GM12873 (cell line): ENCODE results near the gene YAP1.

Experiments used
- TF ChIP-seq, protein P1 (sequence below): IDR thresholded peaks from 2 replicates; pipeline ENCODE4 v1.5.1; 2012; ENCODE audit warnings: low read depth, mild to moderate bottlenecking, moderate library complexity, low read length, control low read depth; ENCODE audit not compliant: insufficient read depth; ENCODE audit errors: missing control alignments

Gene YAP1

DNA sequence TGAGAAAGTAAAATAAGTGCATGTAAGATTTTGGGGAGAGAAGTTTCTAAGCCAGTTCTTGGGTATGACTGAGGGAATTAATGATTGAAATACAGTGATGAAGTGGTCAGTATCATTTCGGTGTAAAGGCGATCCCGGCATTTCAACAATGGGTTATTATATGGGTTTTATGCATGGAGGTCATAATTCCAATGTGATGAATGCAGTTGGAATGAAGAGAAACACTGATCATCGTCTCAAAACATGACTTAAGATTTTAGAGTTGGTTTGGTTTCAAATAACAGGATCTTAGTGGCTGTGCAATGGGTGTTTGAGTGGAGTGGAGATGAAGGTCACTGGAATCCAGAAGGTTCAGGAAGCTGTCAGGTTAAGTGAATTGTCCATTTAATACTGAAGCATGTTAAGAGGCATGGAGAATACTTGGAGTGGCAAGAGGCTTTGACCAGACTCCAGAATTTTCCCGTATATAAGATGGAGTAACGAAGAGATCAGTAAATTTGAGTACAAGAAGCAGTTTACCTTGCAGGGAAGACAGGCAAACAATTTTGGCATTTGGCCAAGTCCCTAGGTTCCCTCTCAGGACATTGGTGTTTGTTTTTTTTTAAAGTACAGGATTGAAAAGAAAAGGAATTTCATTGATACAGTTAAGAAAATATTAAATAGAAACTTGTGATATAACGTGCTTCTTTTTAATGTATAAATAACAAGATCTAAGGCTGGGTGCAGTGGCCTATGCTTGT, 110.7 kb downstream of the YAP1 start:
- TF ChIP-seq, protein P1, sequence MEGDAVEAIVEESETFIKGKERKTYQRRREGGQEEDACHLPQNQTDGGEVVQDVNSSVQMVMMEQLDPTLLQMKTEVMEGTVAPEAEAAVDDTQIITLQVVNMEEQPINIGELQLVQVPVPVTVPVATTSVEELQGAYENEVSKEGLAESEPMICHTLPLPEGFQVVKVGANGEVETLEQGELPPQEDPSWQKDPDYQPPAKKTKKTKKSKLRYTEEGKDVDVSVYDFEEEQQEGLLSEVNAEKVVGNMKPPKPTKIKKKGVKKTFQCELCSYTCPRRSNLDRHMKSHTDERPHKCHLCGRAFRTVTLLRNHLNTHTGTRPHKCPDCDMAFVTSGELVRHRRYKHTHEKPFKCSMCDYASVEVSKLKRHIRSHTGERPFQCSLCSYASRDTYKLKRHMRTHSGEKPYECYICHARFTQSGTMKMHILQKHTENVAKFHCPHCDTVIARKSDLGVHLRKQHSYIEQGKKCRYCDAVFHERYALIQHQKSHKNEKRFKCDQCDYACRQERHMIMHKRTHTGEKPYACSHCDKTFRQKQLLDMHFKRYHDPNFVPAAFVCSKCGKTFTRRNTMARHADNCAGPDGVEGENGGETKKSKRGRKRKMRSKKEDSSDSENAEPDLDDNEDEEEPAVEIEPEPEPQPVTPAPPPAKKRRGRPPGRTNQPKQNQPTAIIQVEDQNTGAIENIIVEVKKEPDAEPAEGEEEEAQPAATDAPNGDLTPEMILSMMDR, result no peak

DNA sequence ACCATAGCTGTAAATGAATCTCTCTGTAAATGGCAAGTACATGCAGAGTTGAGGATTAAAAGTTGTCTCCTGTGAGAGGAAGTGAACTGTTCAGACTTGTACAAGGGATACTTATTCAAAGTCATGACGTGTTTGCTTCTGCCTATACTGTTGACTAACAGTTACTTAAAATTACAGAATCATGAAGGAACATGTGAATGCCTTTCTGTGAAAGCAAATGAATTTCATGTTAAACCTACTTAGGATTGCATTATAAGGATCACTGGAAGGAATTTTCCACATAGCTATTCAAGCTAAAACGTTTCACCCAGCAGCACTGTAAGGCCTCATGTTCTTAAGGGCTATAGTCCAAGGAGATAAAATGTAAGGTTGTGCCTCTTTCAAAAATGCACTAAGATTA, 113.6 kb downstream of the YAP1 start:
- TF ChIP-seq, protein P1, result no peak

DNA sequence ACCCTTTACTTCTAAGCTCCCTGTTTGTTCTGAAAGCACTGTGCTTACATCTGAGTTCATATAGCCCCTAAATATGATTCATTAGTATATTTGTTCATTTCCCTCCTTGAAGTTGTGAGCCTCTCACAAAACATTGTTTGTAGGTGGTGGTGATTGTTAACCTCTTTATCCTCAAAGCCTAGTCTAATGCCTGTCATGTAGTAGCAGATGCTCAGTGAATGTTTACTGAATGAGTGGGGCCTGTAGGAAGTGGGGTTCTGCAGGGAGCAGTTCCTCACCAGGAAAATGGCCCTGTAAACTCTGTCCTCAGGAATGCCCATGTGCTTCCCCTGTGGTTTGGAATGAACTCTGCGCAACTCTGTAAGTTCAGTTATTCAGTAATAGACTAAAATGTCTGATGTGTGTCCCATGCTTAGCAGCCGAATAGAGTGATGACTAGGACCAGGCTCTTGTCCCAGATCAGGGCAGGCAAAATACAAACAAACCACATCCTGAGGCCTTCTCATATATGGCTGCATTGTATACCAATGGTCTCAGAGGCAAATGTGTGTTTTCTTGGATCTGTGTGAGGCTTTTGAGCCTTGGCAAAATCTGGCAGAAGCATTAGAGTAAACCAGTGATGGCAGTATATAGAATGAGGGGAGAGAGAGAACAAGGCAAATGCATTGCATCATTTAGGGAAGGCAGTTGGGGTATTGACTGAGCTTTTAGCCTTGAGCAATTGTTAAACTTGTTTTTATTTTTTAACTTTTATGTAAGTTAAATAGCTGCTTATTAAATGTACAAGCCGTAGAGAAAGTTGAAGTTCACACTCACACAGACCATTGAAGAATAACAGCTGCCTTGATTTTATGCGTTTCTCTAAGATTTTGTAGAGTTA, 115.7 kb downstream of the YAP1 start:
- TF ChIP-seq, protein P1, result no peak

DNA sequence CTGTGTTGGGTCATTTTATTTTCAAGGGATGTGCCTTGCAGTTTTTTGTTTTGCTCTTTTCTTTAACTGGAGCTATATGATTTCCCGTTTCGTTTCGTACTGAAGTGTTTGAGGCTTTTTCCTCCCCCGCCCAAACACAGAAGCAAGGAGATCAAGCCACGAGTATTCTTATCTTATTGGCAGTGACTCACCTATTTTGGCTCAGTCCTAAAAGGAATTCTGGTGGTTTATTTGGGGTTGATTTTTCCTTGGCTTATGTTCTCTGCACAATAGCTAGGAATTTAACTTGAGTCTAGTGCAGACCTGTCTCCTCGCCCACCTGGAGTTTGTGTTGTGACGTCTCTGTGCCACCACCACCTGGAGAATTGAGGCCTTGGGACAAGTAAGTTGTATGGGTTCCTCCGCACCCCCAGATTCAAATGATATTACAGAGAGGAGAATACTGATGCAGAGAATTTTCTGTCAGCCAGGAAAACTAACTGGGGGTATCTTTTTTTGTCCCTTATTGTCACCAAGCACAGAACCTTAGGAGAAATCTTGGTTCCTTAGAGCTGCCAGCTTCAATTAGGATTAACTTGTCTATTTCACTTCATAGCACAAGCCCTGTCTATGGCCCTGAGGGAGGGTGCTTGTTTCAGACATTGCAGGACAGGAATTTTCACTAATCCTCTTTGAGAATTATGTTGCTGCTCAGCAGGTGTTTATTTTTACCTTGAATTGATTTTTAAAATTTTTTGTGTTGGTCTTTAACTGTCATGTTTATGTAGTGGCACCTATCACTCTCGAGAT, 116.6 kb downstream of the YAP1 start:
- TF ChIP-seq, protein P1, result no peak

DNA sequence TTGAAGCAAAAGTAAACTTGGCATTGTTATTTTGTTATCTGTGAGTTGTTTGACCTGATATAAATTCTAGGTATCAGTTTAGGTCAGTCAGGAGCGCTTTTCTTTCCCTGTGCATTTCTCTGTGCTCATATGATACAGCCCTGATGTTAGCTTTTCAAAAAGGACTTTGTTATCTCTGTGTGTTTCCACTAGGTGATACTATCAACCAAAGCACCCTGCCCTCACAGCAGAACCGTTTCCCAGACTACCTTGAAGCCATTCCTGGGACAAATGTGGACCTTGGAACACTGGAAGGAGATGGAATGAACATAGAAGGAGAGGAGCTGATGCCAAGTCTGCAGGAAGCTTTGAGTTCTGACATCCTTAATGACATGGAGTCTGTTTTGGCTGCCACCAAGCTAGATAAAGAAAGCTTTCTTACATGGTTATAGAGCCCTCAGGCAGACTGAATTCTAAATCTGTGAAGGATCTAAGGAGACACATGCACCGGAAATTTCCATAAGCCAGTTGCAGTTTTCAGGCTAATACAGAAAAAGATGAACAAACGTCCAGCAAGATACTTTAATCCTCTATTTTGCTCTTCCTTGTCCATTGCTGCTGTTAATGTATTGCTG, 119.4 kb downstream of the YAP1 start:
- TF ChIP-seq, protein P1, result no peak

DNA sequence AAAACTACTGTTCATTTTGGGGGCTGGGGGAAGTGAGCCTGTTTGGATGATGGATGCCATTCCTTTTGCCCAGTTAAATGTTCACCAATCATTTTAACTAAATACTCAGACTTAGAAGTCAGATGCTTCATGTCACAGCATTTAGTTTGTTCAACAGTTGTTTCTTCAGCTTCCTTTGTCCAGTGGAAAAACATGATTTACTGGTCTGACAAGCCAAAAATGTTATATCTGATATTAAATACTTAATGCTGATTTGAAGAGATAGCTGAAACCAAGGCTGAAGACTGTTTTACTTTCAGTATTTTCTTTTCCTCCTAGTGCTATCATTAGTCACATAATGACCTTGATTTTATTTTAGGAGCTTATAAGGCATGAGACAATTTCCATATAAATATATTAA, 119.9 kb downstream of the YAP1 start:
- TF ChIP-seq, protein P1, result no peak
